HepG2 (cell line): ENCODE measurements around the gene TAS1R3. TPM values are rescaled to one million over a fixed set of nuclear protein-coding genes. Genes with fewer than 3 reads are reported as not detected.

Experiments used
- ASH2L ChIP-seq: fragments of 300-600, 200-600 bp; sonication (generic); IDR thresholded peaks from 2 replicates; pipeline ENCODE4 v1.7.0; 2017; ENCODE audit warnings: low read depth, mild to moderate bottlenecking, moderate library complexity, mixed read lengths, low read length; ENCODE audit not compliant: insufficient read length
- ATF7 ChIP-seq, 2 experiments: fragments of 450-650 bp in 1 of 2; sonication (generic) in 1 of 2; formaldehyde crosslinking in 1 of 2; IDR thresholded peaks; 2 replicates each; pipeline versions ENCODE4 v1.4.0 to v1.6.1; 2016 to 2020; ENCODE audit warnings: antibody characterized with exemption in 1 of 2, mild to moderate bottlenecking in 1 of 2, missing genetic modification reagents in 1 of 2
- HDAC6 ChIP-seq: fragments of 200-600 bp; sonication (generic); IDR thresholded peaks from 2 replicates; pipeline ENCODE4 v1.7.0; 2017; ENCODE audit warnings: mild to moderate bottlenecking, antibody characterized with exemption, low read length, low read depth
- HNRNPL ChIP-seq: fragments of 200-400 bp; formaldehyde crosslinking; IDR thresholded peaks from 2 replicates; pipeline ENCODE4 v1.6.1; 2017; ENCODE audit warnings: mild to moderate bottlenecking, low read depth, low read length
- HOXA3 ChIP-seq: sonication (generic); formaldehyde crosslinking; IDR thresholded peaks from 2 replicates; pipeline ENCODE4 v1.5.0; 2020; ENCODE audit warnings: missing genetic modification reagents
- MYC ChIP-seq: sonication (generic); formaldehyde crosslinking; IDR thresholded peaks from 2 replicates; pipeline ENCODE4 v1.9.0; 2021; ENCODE audit warnings: missing genetic modification reagents, borderline replicate concordance
- PHF5A ChIP-seq: IDR thresholded peaks from one replicate; pipeline ENCODE4 v1.6.1; 2018; ENCODE audit warnings: low read depth, missing genetic modification reagents; ENCODE audit not compliant: unreplicated experiment
- RFXANK ChIP-seq: IDR thresholded peaks from 2 replicates; pipeline ENCODE4 v1.6.1; 2016
- THAP8 ChIP-seq: sonication (generic); formaldehyde crosslinking; IDR thresholded peaks from 2 replicates; pipeline ENCODE4 v1.5.1; 2020; ENCODE audit warnings: missing genetic modification reagents, mild to moderate bottlenecking, borderline replicate concordance
- U2AF2 ChIP-seq: fragments of 200-400 bp; formaldehyde crosslinking; IDR thresholded peaks from 2 replicates; pipeline ENCODE4 v1.6.1; 2017; ENCODE audit warnings: low read depth, mild to moderate bottlenecking, low read length
- ZNF18 ChIP-seq: sonication (generic); formaldehyde crosslinking; IDR thresholded peaks from 2 replicates; pipeline ENCODE4 v1.8.0; 2022; ENCODE audit warnings: mild to moderate bottlenecking, missing genetic modification reagents; ENCODE audit not compliant: insufficient replicate concordance
- ZNF296 ChIP-seq: sonication (generic); formaldehyde crosslinking; conservative IDR thresholded peaks from 2 replicates; pipeline ENCODE4 v1.5.0; 2020; ENCODE audit warnings: mild to moderate bottlenecking, missing genetic modification reagents
- ZNF484 ChIP-seq: sonication (generic); formaldehyde crosslinking; IDR thresholded peaks from 2 replicates; pipeline ENCODE4 v1.5.1; 2020; ENCODE audit warnings: mild to moderate bottlenecking, low read depth, missing genetic modification reagents, borderline replicate concordance
- ZNF782 ChIP-seq: sonication (generic); formaldehyde crosslinking; IDR thresholded peaks from 2 replicates; pipeline ENCODE4 v1.4.0; 2020; ENCODE audit warnings: missing genetic modification reagents, mild to moderate bottlenecking, borderline replicate concordance
- ZSCAN20 ChIP-seq: sonication (generic); formaldehyde crosslinking; IDR thresholded peaks from 2 replicates; pipeline ENCODE4 v1.4.0; 2020; ENCODE audit warnings: missing genetic modification reagents, mild to moderate bottlenecking, borderline replicate concordance
- polyA plus RNA-seq, 8 experiments: library from polyadenylated mRNA; depleted of rRNA in 3 of 8; stranded (reverse) in 7 of 8; unstranded in 1 of 8; fragments of >200 nt; fragmentation: Illumina TruSeq in 4 of 8; extraction: Trizol in 4 of 8; gene quantifications; 2 replicates each; pipeline versions ENCODE4 v1.2.1 to v1.2.3, GENCODE V29; 2011 to 2016; ENCODE audit warnings: low read depth in 4 of 8, missing spikeins in 1 of 8, mixed read lengths in 1 of 8; ENCODE audit not compliant: insufficient read depth in 1 of 8
- total RNA-seq, 5 experiments: library from RNA; depleted of rRNA; stranded (reverse); fragments of >200 nt; fragmentation: Illumina TruSeq; extraction: Trizol; gene quantifications; 2 replicates each; pipeline ENCODE4 v1.2.3, GENCODE V29; 2016; ENCODE audit warnings: low read depth in 1 of 5
- TF ChIP-seq, protein P1 (sequence below), 2 experiments: IDR thresholded peaks; 2 replicates each; pipeline ENCODE4 v1.6.1; 2011 to 2012; ENCODE audit warnings: low read length in 2 of 2, borderline replicate concordance in 1 of 2, low read depth in 1 of 2, mild to moderate bottlenecking in 1 of 2, moderate library complexity in 1 of 2
- TF ChIP-seq, protein P2 (sequence below): IDR thresholded peaks from 2 replicates; pipeline ENCODE4 v1.4.0; 2020; ENCODE audit warnings: mild to moderate bottlenecking, missing genetic modification reagents

The TAS1R3 gene
- total and polyA plus RNA-seq, 2 of the 13 experiments (the other 11 are each of a cell fraction or from before 2014, with no cell fraction given): 0.13 to 0.15 TPM

DNA sequence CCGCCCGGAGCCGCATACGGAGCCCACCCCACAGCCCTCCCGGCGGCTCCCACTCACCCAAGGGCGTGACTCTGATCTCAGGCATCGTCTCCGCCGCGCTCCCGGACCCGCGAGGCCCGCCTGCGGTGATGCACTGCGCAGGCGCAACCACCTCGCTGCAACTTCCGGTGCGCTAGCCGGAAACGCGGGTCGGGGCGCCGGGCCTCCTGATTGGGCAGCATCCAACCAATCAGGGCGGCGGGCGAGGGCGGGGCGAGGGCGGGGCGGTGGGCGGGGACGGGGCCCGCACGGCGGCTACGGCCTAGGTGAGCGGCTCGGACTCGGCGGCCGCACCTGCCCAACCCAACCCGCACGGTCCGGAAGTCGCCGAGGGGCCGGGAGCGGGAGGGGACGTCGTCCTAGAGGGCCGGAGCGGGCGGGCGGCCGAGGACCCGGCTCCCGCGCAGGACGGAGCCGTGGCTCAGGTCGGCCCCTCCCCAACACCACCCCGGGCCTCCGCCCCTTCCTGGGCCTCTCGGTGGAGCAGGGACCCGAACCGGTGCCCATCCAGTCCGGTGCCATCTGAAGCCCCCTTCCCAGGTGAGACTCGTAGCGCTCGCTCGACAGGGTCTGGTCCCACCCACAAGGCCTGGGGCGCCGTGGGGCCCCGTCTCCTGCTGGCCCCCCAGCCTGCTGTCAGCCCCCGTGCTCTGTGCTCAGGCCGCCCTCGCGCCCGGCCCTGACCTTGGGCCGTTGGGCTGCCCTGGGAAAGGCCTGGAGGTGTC is 6.4 kb upstream of the TAS1R3 start, which contains the start of the genes CPTP and INTS11 (continued):
- TF ChIP-seq, protein P1, sequence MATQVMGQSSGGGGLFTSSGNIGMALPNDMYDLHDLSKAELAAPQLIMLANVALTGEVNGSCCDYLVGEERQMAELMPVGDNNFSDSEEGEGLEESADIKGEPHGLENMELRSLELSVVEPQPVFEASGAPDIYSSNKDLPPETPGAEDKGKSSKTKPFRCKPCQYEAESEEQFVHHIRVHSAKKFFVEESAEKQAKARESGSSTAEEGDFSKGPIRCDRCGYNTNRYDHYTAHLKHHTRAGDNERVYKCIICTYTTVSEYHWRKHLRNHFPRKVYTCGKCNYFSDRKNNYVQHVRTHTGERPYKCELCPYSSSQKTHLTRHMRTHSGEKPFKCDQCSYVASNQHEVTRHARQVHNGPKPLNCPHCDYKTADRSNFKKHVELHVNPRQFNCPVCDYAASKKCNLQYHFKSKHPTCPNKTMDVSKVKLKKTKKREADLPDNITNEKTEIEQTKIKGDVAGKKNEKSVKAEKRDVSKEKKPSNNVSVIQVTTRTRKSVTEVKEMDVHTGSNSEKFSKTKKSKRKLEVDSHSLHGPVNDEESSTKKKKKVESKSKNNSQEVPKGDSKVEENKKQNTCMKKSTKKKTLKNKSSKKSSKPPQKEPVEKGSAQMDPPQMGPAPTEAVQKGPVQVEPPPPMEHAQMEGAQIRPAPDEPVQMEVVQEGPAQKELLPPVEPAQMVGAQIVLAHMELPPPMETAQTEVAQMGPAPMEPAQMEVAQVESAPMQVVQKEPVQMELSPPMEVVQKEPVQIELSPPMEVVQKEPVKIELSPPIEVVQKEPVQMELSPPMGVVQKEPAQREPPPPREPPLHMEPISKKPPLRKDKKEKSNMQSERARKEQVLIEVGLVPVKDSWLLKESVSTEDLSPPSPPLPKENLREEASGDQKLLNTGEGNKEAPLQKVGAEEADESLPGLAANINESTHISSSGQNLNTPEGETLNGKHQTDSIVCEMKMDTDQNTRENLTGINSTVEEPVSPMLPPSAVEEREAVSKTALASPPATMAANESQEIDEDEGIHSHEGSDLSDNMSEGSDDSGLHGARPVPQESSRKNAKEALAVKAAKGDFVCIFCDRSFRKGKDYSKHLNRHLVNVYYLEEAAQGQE (IDR thresholded peaks at IDR 0.05; ENCODE audit: borderline replicate concordance in 1 of 2, low read depth in 1 of 2, low read length in 2 of 2): no peak
- TF ChIP-seq MYC (CRISPR knock-in tag): peak; percentile 33; the same call in 1 of the 2 replicates
- TF ChIP-seq HDAC6: no peak
- peak; percentile 68; the same call in 1 of the 2 replicates for TF ChIP-seq ZNF296 (CRISPR knock-in tag)
- TF ChIP-seq U2AF2: no peak
- TF ChIP-seq RFXANK (CRISPR knock-in tag): no peak
- peak; percentile 71; the same call in 1 of the 2 replicates for TF ChIP-seq HNRNPL
- TF ChIP-seq, protein P2, sequence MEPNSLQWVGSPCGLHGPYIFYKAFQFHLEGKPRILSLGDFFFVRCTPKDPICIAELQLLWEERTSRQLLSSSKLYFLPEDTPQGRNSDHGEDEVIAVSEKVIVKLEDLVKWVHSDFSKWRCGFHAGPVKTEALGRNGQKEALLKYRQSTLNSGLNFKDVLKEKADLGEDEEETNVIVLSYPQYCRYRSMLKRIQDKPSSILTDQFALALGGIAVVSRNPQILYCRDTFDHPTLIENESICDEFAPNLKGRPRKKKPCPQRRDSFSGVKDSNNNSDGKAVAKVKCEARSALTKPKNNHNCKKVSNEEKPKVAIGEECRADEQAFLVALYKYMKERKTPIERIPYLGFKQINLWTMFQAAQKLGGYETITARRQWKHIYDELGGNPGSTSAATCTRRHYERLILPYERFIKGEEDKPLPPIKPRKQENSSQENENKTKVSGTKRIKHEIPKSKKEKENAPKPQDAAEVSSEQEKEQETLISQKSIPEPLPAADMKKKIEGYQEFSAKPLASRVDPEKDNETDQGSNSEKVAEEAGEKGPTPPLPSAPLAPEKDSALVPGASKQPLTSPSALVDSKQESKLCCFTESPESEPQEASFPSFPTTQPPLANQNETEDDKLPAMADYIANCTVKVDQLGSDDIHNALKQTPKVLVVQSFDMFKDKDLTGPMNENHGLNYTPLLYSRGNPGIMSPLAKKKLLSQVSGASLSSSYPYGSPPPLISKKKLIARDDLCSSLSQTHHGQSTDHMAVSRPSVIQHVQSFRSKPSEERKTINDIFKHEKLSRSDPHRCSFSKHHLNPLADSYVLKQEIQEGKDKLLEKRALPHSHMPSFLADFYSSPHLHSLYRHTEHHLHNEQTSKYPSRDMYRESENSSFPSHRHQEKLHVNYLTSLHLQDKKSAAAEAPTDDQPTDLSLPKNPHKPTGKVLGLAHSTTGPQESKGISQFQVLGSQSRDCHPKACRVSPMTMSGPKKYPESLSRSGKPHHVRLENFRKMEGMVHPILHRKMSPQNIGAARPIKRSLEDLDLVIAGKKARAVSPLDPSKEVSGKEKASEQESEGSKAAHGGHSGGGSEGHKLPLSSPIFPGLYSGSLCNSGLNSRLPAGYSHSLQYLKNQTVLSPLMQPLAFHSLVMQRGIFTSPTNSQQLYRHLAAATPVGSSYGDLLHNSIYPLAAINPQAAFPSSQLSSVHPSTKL (CRISPR knock-in tag): peak; percentile 30; the same call in 1 of the 2 replicates
- peak; percentile 39 for TF ChIP-seq ASH2L
- TF ChIP-seq ZNF782 (CRISPR knock-in tag): no peak; the same call in 1 of the 2 replicates
- TF ChIP-seq ZNF484 (CRISPR knock-in tag): no peak
- TF ChIP-seq ATF7 (IDR thresholded peaks at IDR 0.05): no peak
- 0 out of 2 replicates have a peak, but pooled peaks have one; percentile 40 for TF ChIP-seq ATF7 (CRISPR knock-in tag; IDR thresholded peaks at IDR 0.05)
- peak; percentile 89; the same call in 1 of the 2 replicates for TF ChIP-seq THAP8 (CRISPR knock-in tag)
- peak; percentile 50 for TF ChIP-seq ZNF18
- no peak for TF ChIP-seq PHF5A (CRISPR knock-in tag)
- TF ChIP-seq HOXA3 (CRISPR knock-in tag): peak; percentile 45; the same call in 1 of the 2 replicates
- TF ChIP-seq ZSCAN20 (CRISPR knock-in tag): peak; percentile 59; the same call in 1 of the 2 replicates
